GM12801 (cell line): ENCODE results near the gene TRERF1.

ENCODE experiments used
- CTCF ChIP-seq: IDR thresholded peaks from one replicate; pipeline ENCODE4 v1.5.1; 2011; ENCODE audit warnings: control low read depth; ENCODE audit not compliant: insufficient read length; ENCODE audit errors: extremely low read depth

The TRERF1 gene

DNA sequence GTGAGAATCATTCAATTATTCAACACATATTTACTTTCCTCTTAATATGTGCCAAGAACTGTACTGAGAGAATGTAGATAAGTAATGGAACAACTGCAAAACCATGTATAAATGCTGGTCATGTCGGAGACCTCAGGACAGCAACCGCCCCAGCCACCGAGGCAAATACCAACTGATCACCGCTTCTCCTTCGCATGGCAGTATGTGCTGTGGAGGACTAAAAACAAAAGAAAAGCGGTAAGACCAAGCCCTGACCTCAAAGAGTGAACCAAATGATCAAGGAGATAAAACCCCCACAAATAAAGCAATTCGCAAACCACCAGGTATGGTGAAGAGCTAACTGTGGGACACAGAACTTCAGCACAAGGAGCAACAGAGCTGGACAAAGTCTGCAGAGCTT is 104.3 kb downstream of the TRERF1 start:
- TF ChIP-seq CTCF = no peak

- no peak for TF ChIP-seq CTCF
Observed at GRCh38 chr6:42345696-42346416, 105.9 kb downstream of the TRERF1 start.

DNA sequence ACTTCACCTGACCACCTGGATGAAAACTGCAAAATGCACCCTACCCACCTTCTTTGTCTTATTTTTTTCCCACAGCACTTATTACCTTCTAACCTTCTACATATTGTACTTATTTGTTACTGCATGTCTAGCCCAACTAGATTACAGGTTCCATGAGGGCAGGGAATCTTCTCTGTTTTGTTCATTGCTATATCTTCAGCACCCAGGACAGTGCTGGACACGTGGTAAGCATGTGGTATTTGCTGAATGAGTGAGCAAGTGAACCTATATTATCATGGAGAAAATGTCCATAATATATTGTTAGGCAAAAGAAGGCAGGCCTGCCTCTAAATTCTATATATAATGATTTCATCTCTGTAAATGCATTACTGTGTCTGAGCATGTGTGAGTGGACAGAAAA is 107.0 kb downstream of the TRERF1 start:
- TF ChIP-seq CTCF = no peak

DNA sequence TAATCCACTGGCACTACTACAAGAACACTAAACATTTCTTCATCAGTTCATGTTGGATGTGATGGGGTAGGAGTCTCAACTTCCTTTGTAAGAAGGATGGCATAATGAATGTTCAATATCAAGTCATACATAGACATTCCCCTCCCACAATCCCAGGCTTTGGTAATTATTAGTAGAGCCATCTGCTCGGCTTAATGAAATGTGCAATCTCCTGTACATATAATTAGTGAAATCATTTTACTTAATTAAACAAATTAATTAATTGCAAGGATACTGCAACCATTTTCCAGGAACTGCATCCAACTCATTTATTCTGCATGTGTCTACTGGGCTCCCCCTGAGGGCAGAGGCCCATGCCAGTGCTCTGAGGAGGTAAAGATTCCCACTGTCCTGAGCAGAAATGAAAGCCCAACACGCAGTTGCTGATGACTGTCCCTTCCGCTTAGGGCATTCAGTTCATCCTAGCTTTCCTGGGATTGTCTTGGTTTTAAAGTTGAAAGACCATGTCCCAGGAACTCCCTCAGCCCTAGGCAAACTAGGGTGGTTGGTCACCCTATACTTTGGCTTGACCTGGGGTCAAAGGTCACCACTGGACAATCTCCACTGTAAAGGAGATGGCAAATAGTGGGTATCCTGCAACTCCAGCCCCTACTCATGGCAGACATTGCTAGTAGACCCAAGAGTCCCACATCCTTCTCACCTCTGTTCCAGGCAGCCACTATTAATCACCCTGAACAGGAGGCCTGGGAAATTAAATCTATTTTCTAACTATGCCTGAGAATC is 109.8 kb downstream of the TRERF1 start:
- no peak for TF ChIP-seq CTCF

DNA sequence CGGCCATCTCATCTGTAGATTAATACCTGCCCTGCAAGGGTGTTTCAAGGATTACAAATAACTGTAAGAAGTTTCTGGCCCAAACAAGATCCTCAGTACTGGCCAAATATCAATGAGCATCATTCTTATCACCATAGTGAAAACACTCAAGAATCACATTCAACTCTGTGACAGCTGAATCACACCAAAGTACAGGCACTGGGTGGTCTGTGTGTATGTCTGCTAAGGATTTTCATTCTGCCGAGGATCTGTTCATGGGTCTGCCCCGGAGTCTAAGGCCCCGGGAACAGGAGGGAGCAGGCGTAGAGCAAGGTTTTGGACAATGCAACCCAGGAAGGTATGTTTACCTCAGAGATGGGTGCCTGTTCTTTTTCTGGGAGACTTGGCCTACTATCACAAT is 110.5 kb downstream of the TRERF1 start:
- TF ChIP-seq CTCF = no peak

DNA sequence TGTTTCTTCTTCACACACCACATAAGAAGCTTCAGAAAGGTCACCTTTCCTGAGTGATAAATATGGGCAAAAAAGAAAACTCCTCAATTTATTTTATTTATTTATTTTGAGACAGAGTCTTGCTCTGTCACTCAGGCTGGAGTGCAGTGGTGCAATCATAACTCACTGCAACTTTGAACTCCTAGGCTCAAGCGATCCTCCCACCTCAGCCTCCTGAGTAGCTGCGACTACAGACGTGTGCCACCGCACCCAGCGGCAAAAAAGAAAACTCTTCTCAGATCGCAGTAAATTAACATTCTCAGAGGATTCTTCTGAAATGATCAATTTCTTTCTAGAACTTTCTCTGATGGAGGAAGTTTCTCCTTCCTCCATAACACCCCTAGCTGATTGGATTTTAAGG is 111.2 kb downstream of the TRERF1 start:
- TF ChIP-seq CTCF = no peak

- TF ChIP-seq CTCF = no peak
Observed at GRCh38 chr6:42339991-42340401, 111.7 kb downstream of the TRERF1 start.
